Choroid plexus epithelial cell (primary cell): ENCODE measurements around the gene TUBAL3.

Experiments used
- DNase-seq: peaks from one replicate; pipeline ENCODE4 v3.0.0-alpha.2; 2010; ENCODE audit warnings: low read depth
- H3K4me3 ChIP-seq: 2 replicates; pipeline ENCODE4 v1.5.1; 2011; ENCODE audit warnings: low read depth, mild to moderate bottlenecking, control low read depth, low read length, moderate library complexity
- TF ChIP-seq, protein P1 (sequence below): conservative IDR thresholded peaks from 2 replicates; pipeline ENCODE4 v1.5.1; 2011; ENCODE audit warnings: low read depth, mild to moderate bottlenecking, control low read depth, inconsistent platforms, low read length, moderate library complexity

TUBAL3 gene

DNA sequence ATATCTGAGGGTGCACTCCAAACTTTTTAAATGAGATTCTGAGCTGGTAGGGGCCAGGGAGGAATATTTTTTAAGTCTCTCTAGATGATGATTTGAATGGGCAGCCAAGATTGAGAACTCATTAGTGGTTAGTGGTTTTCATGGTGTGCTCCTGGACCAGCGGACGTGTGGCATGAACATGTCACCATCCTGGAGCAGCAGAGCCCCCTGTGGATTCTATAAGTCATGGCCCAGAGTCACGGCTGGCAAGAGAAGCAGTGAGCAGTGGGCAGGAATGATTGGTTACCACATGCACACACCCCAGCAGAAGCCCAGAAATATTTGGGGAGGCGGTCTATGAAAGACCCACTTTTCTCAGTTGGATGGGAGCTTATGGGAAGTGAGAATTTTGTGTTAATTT lies 61.1 kb downstream of the TUBAL3 start:
- DNase-seq, result peak; percentile 13

More for the DNA sequence above, 61.1 kb downstream of the TUBAL3 start:
- TF ChIP-seq, protein P1, sequence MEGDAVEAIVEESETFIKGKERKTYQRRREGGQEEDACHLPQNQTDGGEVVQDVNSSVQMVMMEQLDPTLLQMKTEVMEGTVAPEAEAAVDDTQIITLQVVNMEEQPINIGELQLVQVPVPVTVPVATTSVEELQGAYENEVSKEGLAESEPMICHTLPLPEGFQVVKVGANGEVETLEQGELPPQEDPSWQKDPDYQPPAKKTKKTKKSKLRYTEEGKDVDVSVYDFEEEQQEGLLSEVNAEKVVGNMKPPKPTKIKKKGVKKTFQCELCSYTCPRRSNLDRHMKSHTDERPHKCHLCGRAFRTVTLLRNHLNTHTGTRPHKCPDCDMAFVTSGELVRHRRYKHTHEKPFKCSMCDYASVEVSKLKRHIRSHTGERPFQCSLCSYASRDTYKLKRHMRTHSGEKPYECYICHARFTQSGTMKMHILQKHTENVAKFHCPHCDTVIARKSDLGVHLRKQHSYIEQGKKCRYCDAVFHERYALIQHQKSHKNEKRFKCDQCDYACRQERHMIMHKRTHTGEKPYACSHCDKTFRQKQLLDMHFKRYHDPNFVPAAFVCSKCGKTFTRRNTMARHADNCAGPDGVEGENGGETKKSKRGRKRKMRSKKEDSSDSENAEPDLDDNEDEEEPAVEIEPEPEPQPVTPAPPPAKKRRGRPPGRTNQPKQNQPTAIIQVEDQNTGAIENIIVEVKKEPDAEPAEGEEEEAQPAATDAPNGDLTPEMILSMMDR, result peak; percentile 8
- H3K4me3 ChIP-seq, result no peak overlapping the region
